ENCODE measurements around the gene NPHP4. TPM values are rescaled to one million over a fixed set of nuclear protein-coding genes. Genes with fewer than 3 reads are reported as not detected.

The NPHP4 gene
- total RNA-seq, 4 donors from 2014 or later = 6.7 to 19.9 (median 10.5) TPM

DNA sequence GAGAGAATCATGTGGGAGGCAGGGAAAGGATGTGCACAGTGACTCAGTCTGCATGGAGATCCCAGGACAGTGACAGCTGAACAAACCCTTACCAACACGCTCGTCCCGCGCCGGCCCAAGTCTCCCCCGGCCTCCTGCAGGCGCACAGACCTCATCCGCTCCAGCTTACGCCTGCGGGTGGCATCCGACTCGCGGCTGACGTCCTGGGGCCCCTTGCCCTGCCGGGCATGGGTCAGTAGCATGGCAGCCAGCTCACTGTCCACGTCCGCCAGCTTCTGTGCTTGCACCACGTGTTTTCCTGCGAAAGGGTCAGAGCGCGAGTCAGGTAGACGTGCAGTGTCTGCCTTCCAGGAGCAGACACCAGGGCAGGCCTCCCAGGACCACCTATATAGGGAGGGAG is 115.2 kb downstream of the NPHP4 start:
- in situ Hi-C loops (cut with MboI; ENCODE audit: low pct_ligation_motif_present in 1 of 4, low pct_unique_long_range_greater_than_20kb in 1 of 4, low sequenced_read_pairs in 3 of 4) (no loop called here), intact Hi-C loops (cut with DNase I; ENCODE audit: low total_unique reads) (no loop called here)
- no peak overlapping the region for H3K4me3 ChIP-seq
- H3K27me3 ChIP-seq = no peaks in the 10 kb centered on the region
- no peaks in the 10 kb centered on the region for H3K9me3 ChIP-seq
- H3K27ac ChIP-seq = no peak overlapping the region
- TF ChIP-seq POLR2A (IDR thresholded peaks at IDR 0.05) = no peak
- TF ChIP-seq POLR2AphosphoS5 (IDR thresholded peaks at IDR 0.05) = no peak
- TF ChIP-seq EP300 (IDR thresholded peaks at IDR 0.05; ENCODE audit: low read depth) = no peak
- TF ChIP-seq, protein P1, sequence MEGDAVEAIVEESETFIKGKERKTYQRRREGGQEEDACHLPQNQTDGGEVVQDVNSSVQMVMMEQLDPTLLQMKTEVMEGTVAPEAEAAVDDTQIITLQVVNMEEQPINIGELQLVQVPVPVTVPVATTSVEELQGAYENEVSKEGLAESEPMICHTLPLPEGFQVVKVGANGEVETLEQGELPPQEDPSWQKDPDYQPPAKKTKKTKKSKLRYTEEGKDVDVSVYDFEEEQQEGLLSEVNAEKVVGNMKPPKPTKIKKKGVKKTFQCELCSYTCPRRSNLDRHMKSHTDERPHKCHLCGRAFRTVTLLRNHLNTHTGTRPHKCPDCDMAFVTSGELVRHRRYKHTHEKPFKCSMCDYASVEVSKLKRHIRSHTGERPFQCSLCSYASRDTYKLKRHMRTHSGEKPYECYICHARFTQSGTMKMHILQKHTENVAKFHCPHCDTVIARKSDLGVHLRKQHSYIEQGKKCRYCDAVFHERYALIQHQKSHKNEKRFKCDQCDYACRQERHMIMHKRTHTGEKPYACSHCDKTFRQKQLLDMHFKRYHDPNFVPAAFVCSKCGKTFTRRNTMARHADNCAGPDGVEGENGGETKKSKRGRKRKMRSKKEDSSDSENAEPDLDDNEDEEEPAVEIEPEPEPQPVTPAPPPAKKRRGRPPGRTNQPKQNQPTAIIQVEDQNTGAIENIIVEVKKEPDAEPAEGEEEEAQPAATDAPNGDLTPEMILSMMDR (IDR thresholded peaks at IDR 0.05) = no peak
- peaks cover 0 to 5% (median 2%) of the 10 kb centered on the region in 4 donors for H3K36me3 ChIP-seq
- no peaks in the 10 kb centered on the region for H3K4me1 ChIP-seq
- 84% methylated on average over 22 of the region's 22 CpGs; no CpG with 5 or more reads in 1 of the 2 donors for WGBS, 2 donors (ENCODE audit: low coverage in 1 of 2)
- DNase-seq = no peak

- in situ Hi-C loops (cut with MboI; ENCODE audit: low pct_ligation_motif_present in 1 of 4, low pct_unique_long_range_greater_than_20kb in 1 of 4, low sequenced_read_pairs in 3 of 4) = no loop called here
- peaks cover 0 to 5% (median 2%) of the 10 kb centered on the region in 4 donors for H3K36me3 ChIP-seq
Measured at GRCh38 chr1:5876094-5876650, 116.1 kb downstream of the NPHP4 start.

DNA sequence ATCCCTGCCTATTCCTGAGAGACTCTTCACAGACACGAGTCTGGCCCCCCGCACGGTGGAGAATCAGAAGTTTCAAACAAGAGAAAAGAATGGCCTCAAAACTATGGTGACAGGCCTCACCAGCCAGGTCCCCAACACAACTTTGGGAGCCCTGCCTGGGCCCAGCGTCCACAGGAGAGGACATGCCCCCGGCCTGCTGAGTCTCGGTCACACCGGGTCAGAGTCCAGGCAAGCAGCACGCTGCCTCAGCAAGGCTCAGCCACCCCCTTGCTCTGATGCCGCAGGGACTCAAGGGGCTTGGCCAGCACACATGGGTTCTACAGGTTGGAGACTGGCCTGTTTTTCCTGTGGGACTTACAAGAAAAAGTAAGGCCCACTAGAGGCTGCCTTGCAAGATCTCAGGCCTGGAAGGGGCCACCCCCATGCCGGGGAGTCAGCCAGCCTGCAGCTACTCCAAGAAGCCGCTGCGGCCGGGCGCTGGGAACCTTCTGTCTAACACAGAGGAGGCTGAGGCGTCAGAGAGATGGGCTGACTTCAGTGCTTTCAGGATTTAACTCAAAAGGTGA is 116.8 kb downstream of the NPHP4 start:
- Histone ChIP-seq H3K36me3 (peaks cover 0 to 5% (median 2%) of the 10 kb centered on the region in 4 donors), H3K9me3 (no peaks in the 10 kb centered on the region), H3K27me3 (no peaks in the 10 kb centered on the region), H3K4me3 (no peak overlapping the region), H3K27ac (no peak overlapping the region), H3K4me1 (no peaks in the 10 kb centered on the region)
- intact Hi-C loops (cut with DNase I; ENCODE audit: low total_unique reads) = no loop called here
- TF ChIP-seq POLR2AphosphoS5 (IDR thresholded peaks at IDR 0.05) (no peak), EP300 (IDR thresholded peaks at IDR 0.05; ENCODE audit: low read depth) (no peak), POLR2A (IDR thresholded peaks at IDR 0.05) (no peak)
- TF ChIP-seq, protein P1 (IDR thresholded peaks at IDR 0.05) = no peak
- in situ Hi-C loops (cut with MboI; ENCODE audit: low pct_ligation_motif_present in 1 of 4, low pct_unique_long_range_greater_than_20kb in 1 of 4, low sequenced_read_pairs in 3 of 4) = no loop called here
- 93% methylated on average over 15 of the region's 15 CpGs; no CpG with 5 or more reads in 1 of the 2 donors for WGBS, 2 donors (ENCODE audit: low coverage in 1 of 2)
- DNase-seq = no peak

More at GRCh38 chr1:5876094-5876650, 116.1 kb downstream of the NPHP4 start:
- H3K4me1 ChIP-seq = no peaks in the 10 kb centered on the region
- H3K9me3 ChIP-seq = no peaks in the 10 kb centered on the region
- WGBS, 2 donors (ENCODE audit: low coverage in 1 of 2) = 92% methylated on average over 6 of the region's 7 CpGs; no CpG with 5 or more reads in 1 of the 2 donors
- no peak for TF ChIP-seq EP300 (IDR thresholded peaks at IDR 0.05; ENCODE audit: low read depth)
- TF ChIP-seq POLR2A (IDR thresholded peaks at IDR 0.05) = no peak
- no peak for TF ChIP-seq POLR2AphosphoS5 (IDR thresholded peaks at IDR 0.05)
- TF ChIP-seq, protein P1 (IDR thresholded peaks at IDR 0.05) = no peak
- no peak for DNase-seq
- H3K27me3 ChIP-seq = no peaks in the 10 kb centered on the region
- H3K27ac ChIP-seq = no peak overlapping the region
- intact Hi-C loops (cut with DNase I; ENCODE audit: low total_unique reads) = no loop called here
- H3K4me3 ChIP-seq = no peak overlapping the region

DNA sequence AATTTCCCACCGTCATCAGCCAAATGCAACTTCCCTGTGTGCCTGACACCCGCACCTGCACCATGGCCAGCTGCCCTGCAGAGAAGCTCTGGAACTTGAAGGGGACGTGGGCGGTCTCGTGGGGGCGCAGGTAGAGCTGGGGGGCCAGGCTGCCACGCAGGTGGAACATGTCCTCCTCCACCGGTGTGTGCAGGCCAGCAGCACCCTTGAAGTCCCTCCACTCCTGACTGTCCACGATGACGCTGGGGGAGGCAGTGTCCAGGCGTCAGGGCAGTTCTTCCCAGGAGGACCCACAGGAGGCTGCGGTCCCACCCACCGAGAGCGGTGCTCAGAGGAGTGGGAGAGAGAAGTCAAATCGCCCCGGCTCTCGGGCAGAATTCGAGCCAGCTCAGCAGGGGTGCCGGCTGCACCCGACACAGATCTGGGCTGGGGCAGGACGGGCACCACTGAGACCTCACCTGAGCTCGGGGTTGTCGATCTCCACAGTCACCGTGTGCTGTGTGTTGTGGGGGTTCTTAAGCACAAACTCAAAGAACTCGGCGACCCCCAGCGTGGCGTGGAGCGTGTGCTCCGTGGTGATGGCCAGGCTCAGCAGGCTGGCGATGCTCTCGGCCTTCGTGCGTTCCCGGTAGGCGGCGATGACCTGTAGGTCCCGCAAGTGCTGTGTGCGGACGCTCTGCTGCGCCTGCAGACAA is 117.7 kb downstream of the NPHP4 start:
- DNase-seq = no peak
- WGBS, 2 donors (ENCODE audit: low coverage in 1 of 2) = 96% methylated on average over 41 of the region's 41 CpGs; no CpG with 5 or more reads in 1 of the 2 donors
- Histone ChIP-seq H3K27ac (no peak overlapping the region), H3K27me3 (no peaks in the 10 kb centered on the region), H3K9me3 (no peaks in the 10 kb centered on the region), H3K4me3 (no peak overlapping the region), H3K4me1 (no peaks in the 10 kb centered on the region), H3K36me3 (peaks cover 0 to 5% (median 2%) of the 10 kb centered on the region in 4 donors)
- in situ Hi-C loops (cut with MboI; ENCODE audit: low pct_ligation_motif_present in 1 of 4, low pct_unique_long_range_greater_than_20kb in 1 of 4, low sequenced_read_pairs in 3 of 4) = no loop called here
- intact Hi-C loops (cut with DNase I; ENCODE audit: low total_unique reads) = no loop called here
- no peak for TF ChIP-seq POLR2A (IDR thresholded peaks at IDR 0.05)
- TF ChIP-seq, protein P1 (IDR thresholded peaks at IDR 0.05) = no peak
- no peak for TF ChIP-seq POLR2AphosphoS5 (IDR thresholded peaks at IDR 0.05)
- TF ChIP-seq EP300 (IDR thresholded peaks at IDR 0.05; ENCODE audit: low read depth) = no peak

Measured in transverse colon (tissue), 4 donors.